Testis (tissue), 2 donors: ENCODE measurements around the gene HUNK.

Source experiments
- CTCF ChIP-seq, 3 experiments: fragments of 450-650 bp in 2 of 3; fragments of 200-600 bp in 1 of 3; sonication (generic) in 1 of 3; IDR thresholded peaks; one replicate each; pipeline ENCODE4 v1.5.1; 2016 to 2019; ENCODE audit warnings: antibody characterized with exemption in 3 of 3, mild to moderate bottlenecking in 2 of 3, moderate library complexity in 1 of 3
- POLR2A ChIP-seq: fragments of 450-650 bp; IDR thresholded peaks from one replicate; pipeline ENCODE4 v1.6.1; 2017; ENCODE audit warnings: antibody characterized with exemption, mild to moderate bottlenecking, moderate library complexity

GRCh38 chr21:31885146-31885545, 12.3 kb downstream of the HUNK start:
- TF ChIP-seq CTCF (IDR thresholded peaks at IDR 0.05), result no peak
- no peak for TF ChIP-seq POLR2A
